MCF 10A (cell line): ENCODE results near the gene LMAN1. TPM values are rescaled to one million over a fixed set of nuclear protein-coding genes. Genes with fewer than 3 reads are reported as not detected.

Experiments
- Bru-seq: library from RNA; stranded (reverse); fragments of 400-500 nt; gene quantifications from one replicate; lab custom pipeline; 2021; lab: Mats Ljungman, UMichigan
- BruChase-seq, 2 experiments: library from RNA; stranded (reverse); fragments of 400-500 nt; gene quantifications; one replicate each; lab custom pipeline; 2021; lab: Mats Ljungman, UMichigan
- BruUV-seq: library from RNA; stranded (reverse); fragments of 400-500 nt; replicated peaks from 2 replicates; lab custom pipeline; 2021; lab: Mats Ljungman, UMichigan
- CTCF ChIA-PET: fragments of 300-600 bp; sonication (Branson Sonifier 250); formaldehyde crosslinking; extraction: SDS; loops from one replicate; lab custom pipeline; 2021; ENCODE audit warnings: antibody characterized with exemption, inconsistent platforms; lab: Yijun Ruan, JAX
- POLR2A ChIA-PET: fragments of 300-600, 350-650 bp; sonication (Branson Sonifier 250); formaldehyde crosslinking; extraction: SDS; loops from one replicate; lab custom pipeline; 2020; ENCODE audit warnings: antibody characterized with exemption, inconsistent platforms; lab: Yijun Ruan, JAX
- DNase-seq: peaks from one replicate; pipeline ENCODE4 v3.0.0-alpha.2; 2018; ENCODE audit not compliant: unreplicated experiment
- H3K27ac Mint-ChIP-seq: one replicate; pipeline ENCODE4 v1.8.0; 2022; ENCODE audit warnings: mild to moderate bottlenecking, low read depth, mixed read lengths; ENCODE audit not compliant: unreplicated experiment
- H3K27me3 Mint-ChIP-seq: one replicate; pipeline ENCODE4 v1.8.0; 2022; ENCODE audit warnings: mixed read lengths; ENCODE audit not compliant: insufficient read depth, unreplicated experiment
- H3K36me3 Mint-ChIP-seq: one replicate; pipeline ENCODE4 v1.8.0; 2022; ENCODE audit warnings: mild to moderate bottlenecking, moderate library complexity, mixed read lengths; ENCODE audit not compliant: insufficient read depth, unreplicated experiment
- H3K4me1 Mint-ChIP-seq: one replicate; pipeline ENCODE4 v1.8.0; 2022; ENCODE audit warnings: mixed read lengths; ENCODE audit not compliant: insufficient read depth, unreplicated experiment
- H3K4me3 Mint-ChIP-seq: one replicate; pipeline ENCODE4 v1.8.0; 2022; ENCODE audit warnings: mild to moderate bottlenecking, moderate library complexity, mixed read lengths; ENCODE audit not compliant: unreplicated experiment
- H3K9me3 Mint-ChIP-seq: one replicate; pipeline ENCODE4 v1.8.0; 2022; ENCODE audit warnings: mixed read lengths; ENCODE audit not compliant: unreplicated experiment
- CTCF ChIP-seq: fragments of 200-600 bp; IDR thresholded peaks from one replicate; pipeline ENCODE4 v1.8.0; 2022; ENCODE audit warnings: antibody characterized with exemption, mild to moderate bottlenecking; ENCODE audit not compliant: unreplicated experiment
- intact Hi-C: fragments of 100-400 bp; cut with micrococcal nuclease; formaldehyde crosslinking; loops from 2 replicates; pipeline ENCODE4 v1.14.1; 2022
- long read RNA-seq: library from polyadenylated mRNA; stranded (forward); transcript quantifications from one replicate; pipeline ENCODE4 v2.0.0, GENCODE V29; 2022
- total RNA-seq: library from RNA; stranded (reverse); gene quantifications from 2 replicates; pipeline ENCODE4 v1.2.3, GENCODE V29; 2022

LMAN1 gene
- total RNA-seq (168 and 227 TPM in 2 replicates), Bru-seq, nascent RNA (percentile 97 among the genes with signal in this experiment), BruChase-seq, experiment 1, labeled RNA remaining after a 6-hour chase (percentile 99 among the genes with signal in this experiment), BruChase-seq, experiment 2, labeled RNA remaining after a 2-hour chase (percentile 98 among the genes with signal in this experiment)
- long read RNA-seq, full-length matches to known transcripts, result 358 of 438 reads
- long read RNA-seq, partial matches to known transcripts, result 71 of 438 reads
- long read RNA-seq, other reads (novel, unspliced or antisense), result 9 of 438 reads

- intact Hi-C loops, result no loop called here
- peak; percentile 92 for DNase-seq
- H3K27ac Mint-ChIP-seq, result peak within 1 kb of the TSS; percentile 92
- ChIA-PET CTCF (interaction anchor here (0.7 to 1.6 kb wide), 4 partner anchors 19 to 579 kb away, joined by 3 to 6 read pairs (median 4); no protein-coding TSS in a partner anchor), POLR2A (interaction anchor here (0.6 to 2.7 kb wide), 16 partner anchors 11 to 1456 kb away, joined by 3 to 10 read pairs (median 3); no protein-coding TSS in a partner anchor)
- TSS peak; percentile 84 for BruUV-seq
- H3K36me3 Mint-ChIP-seq, result peaks cover 17% of the 10 kb centered on the region
- H3K27me3 Mint-ChIP-seq, result peaks cover 7% of the 10 kb centered on the region
- peaks cover 11% of the 10 kb centered on the region for H3K4me1 Mint-ChIP-seq
- H3K9me3 Mint-ChIP-seq, result no peaks in the 10 kb centered on the region
- H3K4me3 Mint-ChIP-seq, result peak within 1 kb of the TSS; percentile 81
- no peak for TF ChIP-seq CTCF
Observed at GRCh38 chr18:59358712-59359575, at the start of gene LMAN1. Gene LMAN1 (minus strand): TSS chr18:59359265. CDS start chr18:59359244, 21 bp downstream.

- Mint-ChIP-seq H3K9me3 (no peaks in the 10 kb centered on the region), H3K4me1 (no peaks in the 10 kb centered on the region), H3K27ac (no peak overlapping the region), H3K27me3 (no peaks in the 10 kb centered on the region), H3K4me3 (no peak overlapping the region), H3K36me3 (no peaks in the 10 kb centered on the region)
- peak; percentile 87 for DNase-seq
- ChIA-PET CTCF (interaction anchor here (0.5 to 6.5 kb wide), 78 partner anchors 9 to 1160 kb away, joined by 3 to 171 read pairs (median 5); partner anchors contain the start of genes CPLX4, LMAN1, RAX and SEC11C), POLR2A (interaction anchor here (0.5 to 1.8 kb wide), 9 partner anchors 13 to 420 kb away, joined by 3 to 10 read pairs (median 4); partner anchors contain the start of gene LMAN1)
- intact Hi-C loops, result loop anchor here (2.0 to 5.0 kb wide), 4 partner anchors 94 to 420 kb away; no protein-coding TSS in a partner anchor
- no TSS peak for BruUV-seq
- peak; percentile 98 for TF ChIP-seq CTCF
Observed at GRCh38 chr18:59402432-59403090, 43.5 kb upstream of the LMAN1 start.

GRCh38 chr18:59400407-59400806 is 41.3 kb upstream of the LMAN1 start:
- no peak for DNase-seq
- Mint-ChIP-seq H3K4me1 (no peaks in the 10 kb centered on the region), H3K4me3 (no peak overlapping the region), H3K36me3 (no peaks in the 10 kb centered on the region), H3K27me3 (peaks cover 10% of the 10 kb centered on the region), H3K27ac (no peak overlapping the region), H3K9me3 (no peaks in the 10 kb centered on the region)
- ChIA-PET CTCF (interaction anchor here (0.5 to 6.5 kb wide), 9 partner anchors 29 to 632 kb away, joined by 3 to 171 read pairs (median 3); no protein-coding TSS in a partner anchor), POLR2A (no interaction called here)
- no TSS peak for BruUV-seq
- TF ChIP-seq CTCF, result no peak
- intact Hi-C loops, result loop anchor here (5.0 kb wide), 2 partner anchors 318 to 422 kb away; no protein-coding TSS in a partner anchor
